ENCODE results near the gene ARPIN. TPM values are rescaled to one million over a fixed set of nuclear protein-coding genes. Genes with fewer than 3 reads are reported as not detected.
A peak's percentile ranks its signal among the peaks of the same experiment; 100 is the strongest.

Gene ARPIN
- total RNA-seq, 1 donor from 2014 or later = 6.2 TPM

DNA sequence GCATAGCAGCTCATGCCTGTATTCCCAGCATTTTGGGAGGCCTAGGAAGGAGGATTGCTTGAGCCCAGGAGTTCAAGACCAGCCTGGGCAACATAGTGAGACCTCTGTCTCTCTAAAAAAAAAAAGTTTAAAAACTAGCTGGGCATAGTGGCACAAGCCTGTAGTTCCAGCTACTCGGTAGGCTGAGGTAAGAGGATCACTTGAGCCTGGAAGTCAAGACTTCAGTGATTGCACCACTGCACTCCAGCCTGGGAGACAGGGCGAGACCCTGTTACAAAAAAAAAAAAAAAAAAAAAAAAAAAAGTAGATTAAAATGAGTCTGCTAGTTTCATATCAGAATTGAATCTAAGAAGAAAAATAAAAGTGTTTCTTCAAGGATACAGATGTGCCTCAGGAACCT, 65.7 kb downstream of the ARPIN start:
- DNase-seq (ENCODE audit: low spot score) = no peak
- no peak for ATAC-seq

DNA sequence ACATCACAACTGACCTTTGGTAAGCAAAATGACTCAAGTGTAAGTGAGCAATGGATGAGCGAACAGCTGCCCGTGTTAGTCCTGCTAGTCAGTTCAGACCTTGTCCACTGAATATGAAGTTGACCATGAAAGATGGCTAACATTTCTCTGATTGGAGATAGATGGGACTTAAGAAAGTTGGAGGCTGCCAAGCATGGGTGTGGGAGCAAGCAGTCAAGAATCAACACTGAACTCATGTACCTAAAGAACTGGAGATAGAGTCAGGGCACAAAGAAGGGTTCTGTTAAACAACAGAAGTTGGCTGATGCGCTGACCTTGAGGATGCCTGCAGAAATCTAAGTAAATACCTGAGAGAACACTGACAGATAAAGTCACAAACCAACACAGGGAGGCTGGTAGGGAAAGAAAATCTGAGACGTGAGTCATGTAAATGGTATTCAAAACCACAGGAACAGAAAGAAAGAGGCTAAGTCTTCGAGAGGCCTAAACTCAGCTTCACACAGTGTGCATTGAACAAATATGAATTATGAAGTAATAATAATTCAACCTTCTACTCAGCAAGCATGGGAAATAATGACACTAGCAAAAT, 67.4 kb downstream of the ARPIN start:
- ATAC-seq (peak; percentile 48), DNase-seq (ENCODE audit: low spot score) (no peak)

Other genes starting within 250 kb of the ARPIN start
- gene PLIN1, start 233.6 kb downstream of the ARPIN start, total RNA-seq = 38.1 TPM
- gene PEX11A, start 222.2 kb downstream of the ARPIN start, total RNA-seq = 25.8 TPM
- not detected for gene WDR93, start 222.1 kb downstream of the ARPIN start, total RNA-seq
- gene MESP1, start 161.7 kb downstream of the ARPIN start, total RNA-seq = 3.1 TPM
- gene MESP2, start 136.6 kb downstream of the ARPIN start, total RNA-seq = 0.15 TPM
- gene ANPEP, start 98.1 kb downstream of the ARPIN start, total RNA-seq = 383 TPM
- 26.4 TPM for gene AP3S2, start 19.0 kb downstream of the ARPIN start, total RNA-seq
- 6.7 TPM for gene ZNF710, start 88.4 kb upstream of the ARPIN start, total RNA-seq
- 292 TPM for gene IDH2, start 189.5 kb upstream of the ARPIN start, total RNA-seq

Measured in left lobe of liver (tissue), 2 donors.